ENCODE data around the gene BPI.
"Not testable (repeated sequence)": the region's sequence is repeated elsewhere in the genome, so short reads cannot be mapped to it uniquely, and the experiment has no call there.

Gene BPI

DNA sequence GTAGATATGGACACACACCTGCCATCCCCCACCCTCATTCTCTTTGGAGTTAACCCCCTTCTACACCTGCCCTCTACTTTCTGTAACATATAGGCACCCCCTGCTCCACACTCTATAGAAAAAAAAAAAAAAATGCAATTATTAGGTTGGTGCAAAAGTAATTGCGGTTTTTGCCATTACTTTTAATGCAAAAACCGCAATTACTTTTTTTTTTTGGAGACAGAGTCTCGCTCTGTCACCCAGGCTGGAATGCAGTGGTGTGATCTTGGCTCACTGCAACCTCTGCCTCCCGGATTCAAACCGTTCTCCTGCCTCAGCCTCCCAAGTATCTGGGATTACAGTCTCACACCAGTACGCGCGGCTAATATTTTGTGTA, 35.6 kb downstream of the BPI start:
- DNase-seq: not testable (repeated sequence)

DNA sequence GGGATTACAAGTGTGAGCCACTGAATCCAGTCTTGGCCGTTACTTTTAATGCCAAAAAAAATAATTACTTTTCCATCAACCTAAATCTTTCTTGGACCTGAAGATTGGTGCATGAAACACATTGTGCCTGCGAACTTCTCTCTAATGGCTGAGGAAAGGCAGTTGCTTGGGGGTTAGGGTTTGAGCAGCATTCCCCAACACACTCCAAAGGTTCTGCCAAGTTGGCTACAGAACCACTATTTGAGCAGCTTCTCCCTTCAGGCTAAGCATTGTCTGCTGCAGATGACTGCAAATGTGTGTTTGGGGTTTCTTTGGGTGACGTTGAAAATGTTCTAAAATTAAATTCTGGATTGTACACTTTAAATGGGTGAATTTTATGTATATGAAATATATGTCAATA, 36.0 kb downstream of the BPI start:
- DNase-seq: no peak

DNA sequence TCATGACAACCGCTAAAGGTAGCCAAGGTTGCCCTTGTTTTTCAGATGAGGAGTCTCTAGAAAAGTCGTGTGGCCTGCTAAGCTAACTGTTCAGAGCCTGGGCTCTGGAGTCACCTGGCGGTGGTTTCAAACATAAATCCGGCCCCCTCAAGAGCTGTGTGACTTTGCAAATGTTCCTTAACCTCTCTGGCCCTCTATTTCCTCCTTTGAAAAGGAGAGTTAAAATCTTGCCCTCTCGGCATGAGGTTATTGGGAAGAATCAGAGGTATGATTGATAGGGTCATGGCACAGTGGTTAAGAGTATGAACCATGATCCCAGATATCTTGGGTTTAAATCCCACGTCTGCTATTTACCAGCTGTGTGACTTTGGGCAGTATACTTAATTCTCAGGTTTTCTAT, 36.7 kb downstream of the BPI start:
- DNase-seq: no peak

DNA sequence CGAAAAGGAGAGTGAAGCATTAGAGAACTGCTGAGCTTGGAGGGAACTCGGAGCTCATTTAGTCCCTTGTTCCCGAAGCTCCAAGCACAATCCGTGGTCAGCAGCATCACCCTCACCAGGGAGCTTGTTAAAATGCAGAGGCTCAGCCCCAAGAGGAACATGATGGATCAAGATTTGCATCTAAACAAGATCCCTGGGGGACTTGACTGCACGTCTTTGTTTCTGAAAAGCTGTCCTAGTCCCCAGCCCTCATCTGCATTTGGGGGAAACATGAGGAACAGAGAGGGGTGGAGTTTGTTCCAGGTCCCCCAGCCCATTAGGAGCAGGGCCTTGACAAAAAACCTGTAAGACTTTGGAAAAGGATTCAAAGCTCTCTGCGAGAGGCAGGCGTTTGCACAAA, 38.3 kb downstream of the BPI start:
- DNase-seq: no peak

DNA sequence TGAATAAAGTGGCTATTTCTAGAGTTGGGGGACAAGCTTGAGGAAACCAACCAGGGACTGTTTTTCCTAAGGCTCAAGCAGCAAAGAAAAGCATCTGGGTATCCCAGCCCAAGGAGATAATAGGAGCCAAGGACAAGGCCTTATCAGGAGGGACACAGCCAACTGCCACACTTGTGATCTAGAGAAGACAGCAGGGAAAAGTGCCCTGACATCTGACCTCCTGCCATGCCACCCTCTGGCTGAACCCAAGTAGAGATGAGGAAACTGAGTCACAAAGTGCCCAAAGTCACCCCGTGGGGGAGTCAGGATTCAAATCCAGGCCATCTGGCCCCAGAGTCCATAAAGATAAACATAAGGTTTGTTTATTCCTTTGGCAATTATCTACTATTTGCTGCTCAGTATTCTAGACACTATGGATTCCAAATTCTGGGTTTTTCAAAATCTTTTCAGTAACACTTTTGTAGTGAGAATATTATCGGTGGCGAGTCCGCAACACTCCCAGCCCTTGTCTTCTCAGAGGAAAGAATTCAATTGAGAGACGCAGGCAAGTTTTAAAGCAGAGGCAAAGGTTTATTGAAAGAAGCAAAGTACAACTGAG, 38.9 kb downstream of the BPI start:
- DNase-seq: no peak

DNA sequence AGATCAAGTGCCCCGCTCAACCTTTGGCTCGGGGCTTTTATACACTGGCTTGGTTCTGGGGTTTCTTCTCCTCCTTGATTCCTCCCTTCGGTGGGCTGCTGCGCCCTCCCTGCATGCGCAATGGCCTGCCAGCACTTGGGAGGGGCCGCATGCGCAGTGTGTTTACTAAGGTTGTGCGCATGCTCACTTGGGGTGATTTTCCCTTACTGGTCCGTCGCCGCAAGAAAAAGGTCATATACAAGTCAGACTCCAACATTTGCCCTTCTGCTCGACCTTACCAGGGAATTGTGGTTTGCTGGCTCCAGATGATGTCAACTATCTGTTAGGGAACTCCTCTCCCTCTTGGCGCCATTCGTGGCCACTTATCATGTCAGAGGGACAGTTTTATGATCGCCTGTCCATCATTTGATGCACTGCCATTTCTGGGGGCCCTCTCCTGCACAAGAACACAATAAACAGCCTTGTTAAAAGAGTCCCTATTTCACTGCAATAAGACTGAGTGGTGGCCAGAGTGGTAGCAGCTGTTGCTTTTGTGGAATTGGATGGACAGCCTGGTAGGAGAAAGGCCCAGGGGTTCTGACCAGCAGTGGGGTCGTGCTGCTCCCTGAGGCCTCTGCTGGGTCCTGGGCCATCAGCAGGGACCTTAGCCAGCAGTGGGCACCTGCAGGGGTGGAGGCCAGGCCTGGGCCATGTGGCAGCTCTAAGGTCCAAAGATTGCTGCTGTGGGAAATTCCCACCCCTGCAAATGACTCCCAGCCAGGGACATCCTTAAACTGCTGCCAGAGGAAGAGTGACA, 39.6 kb downstream of the BPI start:
- no peak for DNase-seq

DNA sequence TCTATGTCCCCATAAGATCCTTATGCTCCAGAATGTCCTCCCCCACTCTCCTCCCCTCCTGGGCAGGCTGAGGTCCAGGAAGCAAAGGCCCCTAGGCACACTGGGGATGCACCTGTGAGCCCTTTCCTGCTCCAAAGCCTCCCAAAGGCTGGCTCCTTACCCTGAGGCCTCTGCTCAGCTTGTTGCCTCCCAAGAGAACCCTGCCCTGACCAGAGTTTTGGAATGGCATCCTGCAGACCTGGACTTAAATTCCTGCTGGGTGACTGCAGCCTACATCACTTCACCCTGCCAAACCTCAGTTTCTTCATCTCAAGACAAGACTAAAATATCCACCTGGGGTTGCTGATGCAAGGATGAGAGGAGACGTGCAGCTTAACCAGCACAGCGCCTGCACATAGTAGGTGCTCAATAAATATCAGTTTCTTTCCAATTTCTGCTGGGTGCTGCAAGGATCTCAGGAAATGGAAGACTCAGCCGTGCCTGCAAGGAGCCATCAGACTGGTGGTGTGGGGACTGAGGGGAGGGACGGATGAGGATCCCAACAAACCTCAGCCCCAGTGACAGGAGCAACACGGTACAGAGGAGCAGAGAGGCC, 40.2 kb downstream of the BPI start:
- DNase-seq: no peak

DNA sequence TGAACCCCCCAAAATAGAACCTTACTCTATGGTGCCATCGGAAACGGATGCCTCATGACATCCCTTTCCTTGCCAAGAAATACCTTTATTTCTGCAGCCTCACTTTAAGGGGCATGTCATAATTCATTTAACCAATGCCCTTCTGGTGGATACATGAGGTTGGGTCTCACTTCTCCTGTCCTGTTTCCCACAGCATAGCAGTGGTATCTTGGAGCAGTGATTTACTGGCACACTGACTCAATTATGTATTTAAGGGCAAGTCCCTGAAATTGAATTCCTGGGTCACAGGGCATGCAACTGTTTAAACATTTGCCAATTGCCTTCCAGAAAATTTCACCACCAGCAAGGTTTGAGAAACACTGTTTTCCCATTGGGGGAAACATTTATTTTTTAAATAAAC, 41.7 kb downstream of the BPI start:
- DNase-seq: no peak

DNA sequence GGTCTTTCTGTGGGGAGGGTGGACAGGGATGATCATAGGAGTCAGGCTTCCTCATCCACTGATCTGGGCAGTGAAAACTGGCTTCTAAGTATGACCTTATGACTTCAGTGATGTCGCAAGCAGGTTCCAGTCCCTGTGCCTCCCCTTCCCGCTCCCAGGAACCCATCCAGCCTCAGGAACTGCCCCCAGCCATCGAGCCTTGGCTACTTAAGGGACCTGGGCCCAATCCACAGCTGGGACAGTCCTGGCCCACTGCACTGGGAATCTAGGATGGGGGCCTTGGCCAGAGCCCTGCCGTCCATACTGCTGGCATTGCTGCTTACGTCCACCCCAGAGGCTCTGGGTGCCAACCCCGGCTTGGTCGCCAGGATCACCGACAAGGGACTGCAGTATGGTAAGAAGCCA, 42.3 kb downstream of the BPI start, which contains the start of gene LBP:
Gene LBP, plus strand, starts transcription at position 236 of the 405 bp plus-strand sequence. Its CDS starts 35 bp downstream, at position 271.
- no peak for DNase-seq

DNA sequence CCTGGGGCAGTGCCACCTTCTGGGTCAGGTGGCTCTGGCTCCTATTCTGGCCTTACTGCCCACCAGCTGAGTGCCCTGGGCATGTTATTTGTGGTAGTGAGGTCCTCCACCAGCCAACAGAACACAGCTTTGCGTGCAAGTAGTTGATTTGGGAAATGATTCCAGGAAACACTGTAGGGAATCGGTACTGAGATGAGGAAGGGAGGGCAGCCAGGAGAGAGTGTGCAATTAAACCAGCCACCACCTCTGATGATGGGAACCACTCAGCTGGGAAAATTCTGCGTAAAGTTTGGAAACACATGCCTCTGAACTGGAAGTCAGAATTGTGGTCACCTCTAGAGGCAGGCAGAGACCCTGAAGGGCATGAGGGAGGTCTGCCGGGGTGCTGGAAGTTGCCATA, 42.8 kb downstream of the BPI start:
- DNase-seq: no peak

DNA sequence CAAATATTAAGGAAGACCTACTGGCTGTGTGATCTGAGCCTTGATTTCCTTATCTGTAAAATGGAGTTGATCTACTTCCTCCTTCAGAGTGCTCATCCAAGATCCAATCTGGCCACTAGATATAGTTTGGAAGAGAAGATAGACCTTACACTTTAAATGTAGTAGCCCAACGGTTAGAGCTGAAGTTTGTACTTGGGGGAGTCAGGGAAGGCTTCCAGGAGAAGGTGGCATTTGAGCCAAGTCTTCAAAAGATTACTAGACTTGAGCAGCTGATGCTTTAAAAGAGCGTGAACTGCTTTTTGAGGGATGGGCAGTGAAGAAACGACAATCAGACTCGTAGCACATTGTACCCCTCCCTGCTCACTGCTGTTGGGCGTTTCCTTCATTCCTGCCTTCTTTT, 45.9 kb downstream of the BPI start:
- no peak for DNase-seq

DNA sequence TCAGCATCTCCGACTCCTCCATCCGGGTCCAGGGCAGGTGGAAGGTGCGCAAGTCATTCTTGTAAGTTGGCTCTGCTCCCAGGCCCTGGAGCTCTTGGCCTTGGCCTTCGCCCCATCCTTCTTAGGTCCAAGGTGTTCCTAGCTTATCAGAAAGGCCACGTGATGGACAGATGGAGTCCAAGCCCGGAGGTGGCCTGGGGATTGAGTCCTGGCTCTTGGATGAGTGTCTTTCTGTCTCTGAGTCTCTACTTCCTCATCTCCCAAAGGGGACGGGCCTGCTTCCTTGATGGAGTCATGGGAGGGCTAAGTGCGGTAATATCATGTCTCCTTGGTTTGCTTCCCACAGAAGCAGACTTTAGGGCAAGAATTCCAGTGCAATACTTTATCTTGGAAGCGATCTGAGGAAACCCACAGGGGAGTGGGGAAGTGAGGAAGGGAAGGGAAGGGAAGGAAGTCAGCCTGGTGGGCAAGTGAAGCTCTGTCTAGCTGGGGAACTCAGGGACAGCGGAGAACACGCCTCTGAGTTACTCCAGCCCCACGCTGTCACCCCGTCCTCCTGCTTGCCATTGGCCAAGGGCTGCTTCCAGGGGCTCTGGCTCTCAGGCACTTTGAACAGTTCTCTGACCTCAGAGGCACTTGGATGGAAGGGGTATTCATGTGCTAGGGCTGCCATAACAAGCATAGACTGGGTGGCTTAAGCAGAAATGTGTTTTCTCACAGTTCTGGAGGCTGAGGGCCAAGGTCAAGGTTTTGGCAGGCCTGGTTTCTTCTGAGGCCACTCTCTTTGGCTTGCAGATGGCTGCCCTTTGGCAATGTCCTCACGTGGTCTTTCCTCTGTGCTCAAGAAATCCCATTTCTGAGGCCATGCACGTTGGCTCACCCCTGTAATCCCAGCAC, 47.2 kb downstream of the BPI start:
- no peak for DNase-seq

DNA sequence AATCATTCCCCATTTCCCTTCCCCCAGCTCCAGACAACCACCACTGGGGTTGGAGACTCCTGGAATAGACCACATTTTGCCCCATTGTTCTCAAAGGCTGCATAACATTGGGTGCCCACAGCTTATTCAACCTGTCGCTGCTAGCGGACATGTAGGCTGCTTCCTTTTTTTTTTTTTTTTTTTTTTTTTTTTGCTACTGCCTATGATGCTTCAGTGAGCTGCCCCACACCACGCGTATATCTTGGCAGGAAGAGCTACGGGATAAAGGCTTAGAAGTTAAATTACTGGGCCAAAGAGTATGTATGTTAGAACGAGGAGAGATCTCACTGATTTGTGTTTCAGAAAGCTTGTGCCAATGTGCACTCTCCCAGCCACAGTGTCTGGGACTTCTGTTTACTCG, 49.4 kb downstream of the BPI start:
- no peak for DNase-seq

DNA sequence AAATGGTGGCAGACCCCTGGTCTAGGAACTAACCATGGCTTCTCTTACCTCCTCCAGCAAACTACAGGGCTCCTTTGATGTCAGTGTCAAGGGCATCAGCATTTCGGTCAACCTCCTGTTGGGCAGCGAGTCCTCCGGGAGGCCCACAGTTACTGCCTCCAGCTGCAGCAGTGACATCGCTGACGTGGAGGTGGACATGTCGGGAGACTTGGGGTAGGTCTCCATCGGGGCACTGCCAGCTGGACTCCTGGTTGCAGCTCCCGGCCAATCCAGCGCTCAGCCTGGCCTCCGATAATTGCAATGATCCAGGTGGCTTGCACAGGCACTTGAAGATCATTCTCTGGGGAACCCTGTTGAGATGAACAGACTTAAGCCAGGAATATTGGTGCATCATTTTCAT, 50.3 kb downstream of the BPI start:
- no peak for DNase-seq

DNA sequence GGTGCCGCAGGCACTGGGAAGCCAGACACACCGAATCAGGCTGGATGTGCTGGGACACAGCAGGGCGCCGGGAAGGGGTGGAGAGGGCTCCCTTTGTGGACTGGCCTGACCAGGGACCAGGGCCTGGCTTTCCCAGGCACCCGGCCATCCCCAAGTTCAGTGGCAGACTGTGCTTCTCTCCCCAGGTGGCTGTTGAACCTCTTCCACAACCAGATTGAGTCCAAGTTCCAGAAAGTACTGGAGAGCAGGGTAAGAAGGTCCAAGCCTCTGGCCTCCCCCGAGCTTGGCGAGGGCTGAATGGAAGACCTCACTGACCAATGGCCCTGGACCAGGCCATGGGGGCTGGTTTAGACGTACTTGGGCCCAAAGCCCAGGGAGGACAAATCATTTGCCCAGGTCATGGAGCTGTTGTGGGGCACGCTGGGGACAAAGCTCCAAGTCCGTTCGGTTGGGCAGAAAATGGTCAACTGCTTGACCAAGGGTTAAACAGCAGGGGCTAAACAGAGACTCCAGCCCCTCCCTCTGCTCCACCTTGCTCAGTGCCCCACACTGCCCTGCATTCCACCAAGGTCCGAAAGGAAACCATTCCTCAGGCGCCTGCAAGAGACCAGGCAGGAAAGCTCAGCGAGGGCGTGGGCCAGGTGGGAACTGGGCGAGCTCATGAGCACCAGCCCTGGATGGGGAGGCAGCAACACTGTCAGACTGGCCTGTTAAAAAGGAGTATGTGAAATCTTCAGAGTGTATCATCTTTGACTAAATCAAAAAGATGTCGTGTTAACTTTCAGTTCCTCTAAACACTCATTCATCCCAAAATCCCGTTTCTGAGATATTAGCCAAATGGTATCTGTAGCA, 51.4 kb downstream of the BPI start:
- no peak for DNase-seq

DNA sequence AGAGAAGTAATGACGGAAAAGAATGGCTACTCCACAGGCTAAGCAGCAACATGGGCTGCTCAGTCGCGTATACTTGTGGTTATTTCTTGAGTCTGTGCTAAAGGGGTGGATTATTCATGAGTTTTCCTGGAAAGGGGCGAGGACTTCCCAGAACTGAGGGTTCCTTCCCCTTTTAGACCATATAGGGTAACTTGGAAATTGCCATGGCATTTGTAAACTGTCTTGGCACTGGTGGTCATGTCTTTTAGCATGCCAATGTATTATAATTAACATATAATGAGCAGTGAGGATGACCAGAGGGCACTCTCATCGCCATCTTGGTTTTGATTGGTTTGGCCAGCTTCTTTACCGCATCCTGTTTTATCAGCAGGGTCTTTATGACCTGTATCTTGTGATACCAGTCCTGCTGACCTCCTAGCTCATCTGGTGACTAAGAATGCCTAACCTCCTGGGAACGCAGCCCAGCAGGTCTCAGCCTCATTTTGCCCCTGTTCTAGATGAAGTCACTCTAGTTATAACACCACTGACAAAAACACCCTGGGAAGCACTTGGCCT, 53.8 kb downstream of the BPI start:
- DNase-seq: no peak

DNA sequence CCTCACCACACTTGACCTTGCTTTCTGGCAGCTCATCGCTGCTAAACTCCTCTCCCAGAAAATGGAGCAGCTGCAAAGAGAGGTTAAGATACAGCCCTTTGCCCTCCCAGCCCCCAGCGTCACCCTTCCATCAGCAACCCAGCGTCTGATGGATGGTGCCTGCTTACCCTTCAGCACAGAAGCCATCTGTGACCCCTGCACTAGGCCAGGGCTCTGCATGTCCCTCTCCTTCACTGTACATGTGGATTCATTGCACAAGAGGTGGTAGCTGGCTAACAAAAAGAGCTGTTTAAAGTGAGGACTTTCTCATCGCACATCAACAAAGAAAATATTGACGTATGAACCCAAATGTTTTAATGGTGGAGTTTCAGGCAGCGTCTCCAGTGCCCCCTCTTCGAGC, 54.6 kb downstream of the BPI start:
- DNase-seq: no peak

DNA sequence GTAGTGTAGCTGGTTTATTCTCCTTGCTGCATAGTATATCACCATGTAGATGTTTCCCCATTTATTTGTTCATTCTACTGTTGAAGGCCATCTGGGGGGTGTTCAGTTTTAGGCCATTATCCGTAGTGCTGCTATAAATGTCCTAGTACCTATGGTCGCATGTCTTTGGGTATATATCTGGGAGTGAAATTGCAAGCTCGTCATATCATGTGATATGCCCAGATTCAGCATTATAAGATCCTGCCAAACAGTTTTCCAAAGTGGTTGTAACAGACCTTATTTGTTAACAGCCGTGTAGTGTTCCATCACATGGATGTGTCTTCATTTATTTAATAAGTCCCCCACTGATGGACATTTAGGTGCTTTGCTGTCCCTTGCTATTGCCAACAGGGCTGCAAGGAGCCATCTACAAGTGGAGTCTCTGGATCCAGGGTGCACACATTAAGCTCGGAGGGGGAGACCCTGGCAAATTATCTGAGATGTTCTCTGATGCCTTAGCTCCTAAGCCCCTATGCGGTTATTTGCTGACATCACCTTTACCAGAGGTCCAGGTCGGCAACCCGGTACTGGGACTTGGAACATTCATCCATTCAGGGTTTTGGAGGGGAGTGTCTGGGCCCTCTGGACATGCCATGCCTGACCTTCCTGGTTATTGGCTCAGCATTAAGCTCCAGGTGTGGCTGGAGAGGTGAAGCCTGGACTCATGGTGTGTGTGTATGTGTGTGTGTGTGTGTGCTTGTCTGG, 59.2 kb downstream of the BPI start:
- DNase-seq: no peak

DNA sequence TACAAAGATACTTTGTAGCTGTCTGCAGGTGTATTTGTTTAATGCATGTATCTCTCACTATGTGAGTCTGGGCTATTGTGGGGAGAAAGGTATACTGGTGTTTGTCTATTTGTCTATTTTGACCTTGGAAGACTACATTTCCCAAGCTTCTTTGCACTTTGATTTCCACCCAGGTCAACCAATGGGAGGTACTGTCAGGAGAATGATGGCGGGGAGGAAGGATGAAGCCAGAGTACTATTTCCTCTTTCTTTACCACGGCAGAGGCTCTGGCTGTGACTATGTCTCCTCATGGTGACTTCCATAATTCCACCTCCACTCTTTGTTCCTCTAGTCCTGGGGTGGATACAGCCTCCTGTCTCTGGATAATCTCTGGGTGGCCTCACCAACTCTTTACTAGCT, 65.4 kb downstream of the BPI start:
- no peak for DNase-seq

DNA sequence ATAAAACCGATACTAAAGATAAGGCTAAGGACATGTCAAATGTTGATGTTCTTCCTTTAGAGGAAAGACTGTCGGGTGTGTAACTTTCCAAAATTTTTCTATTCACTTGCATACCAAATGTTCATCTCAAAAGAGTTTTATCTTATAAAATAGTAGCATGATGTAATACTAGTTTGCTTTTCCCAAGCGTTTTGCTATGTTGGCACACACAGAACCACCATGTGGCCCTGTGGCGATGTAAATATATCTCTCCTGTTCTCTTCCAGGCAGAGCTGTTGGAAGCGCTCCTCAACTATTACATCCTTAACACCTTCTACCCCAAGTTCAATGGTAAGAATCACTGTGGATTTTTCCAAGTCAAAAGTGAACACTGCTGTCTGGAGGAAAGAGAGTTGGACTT, 68.8 kb downstream of the BPI start:
- DNase-seq: no peak

DNA sequence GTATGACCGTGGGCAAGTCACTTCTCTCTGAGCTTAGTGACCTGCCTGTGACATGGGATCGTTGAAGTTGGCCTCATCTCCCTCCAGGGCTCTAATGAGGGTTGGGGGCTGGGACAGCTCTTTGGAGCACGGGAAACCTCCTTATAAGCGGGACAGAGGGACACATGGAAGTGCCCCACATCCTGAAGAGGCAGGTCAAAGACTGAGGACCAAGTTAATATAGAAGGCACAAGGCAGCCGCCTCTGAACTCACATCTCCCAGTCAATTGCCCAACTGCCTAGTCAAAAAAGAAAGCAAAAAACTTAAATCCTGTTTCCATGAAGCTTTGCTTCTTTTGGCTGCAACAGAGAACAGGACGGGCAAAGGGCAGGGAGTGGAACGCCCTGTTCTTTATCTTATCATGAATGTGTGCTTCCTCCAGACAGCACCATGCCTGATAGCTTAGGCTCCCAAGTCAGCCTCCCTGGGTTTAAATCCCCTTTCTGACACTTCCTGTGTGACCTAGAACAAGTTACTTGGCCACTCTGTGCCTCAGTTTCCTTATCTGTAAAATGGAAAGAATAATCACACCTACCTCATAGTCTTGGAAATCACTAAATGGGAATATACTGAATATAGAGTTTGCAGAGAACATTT, 69.4 kb downstream of the BPI start:
- no peak for DNase-seq

Data from NCI-H1417 treated with DMSO at 0.1 percent for 48 hours (cell line).